Measurements from ENCODE around the gene DDX47.
"Not testable (repeated sequence)": the region's sequence is repeated elsewhere in the genome, so short reads cannot be mapped to it uniquely, and the experiment has no call there.

DDX47 gene

DNA sequence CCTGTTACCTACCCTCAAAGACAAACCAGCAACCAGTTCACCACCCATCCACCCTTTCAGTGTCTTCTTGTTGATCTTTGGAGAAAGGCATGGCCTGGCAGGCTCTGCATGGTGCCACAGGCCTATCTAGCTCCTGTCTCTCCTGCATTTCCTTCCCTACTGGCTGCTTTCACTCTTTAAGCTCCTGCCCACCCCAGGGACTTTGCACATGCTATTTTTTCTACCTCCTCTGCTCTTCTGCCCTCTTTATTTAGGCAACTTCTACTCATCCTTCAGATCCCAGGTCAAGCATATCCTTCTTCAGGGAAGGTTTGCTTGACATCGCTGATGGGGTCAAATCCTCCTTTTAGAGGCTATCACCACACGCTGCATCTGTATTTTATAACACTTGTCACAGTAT is 51.1 kb downstream of the DDX47 start:
- no peak for DNase-seq
- H3K27ac Mint-ChIP-seq, result no peak overlapping the region
- H3K36me3 Mint-ChIP-seq (ENCODE audit: low read depth), result peaks cover 40% of the 10 kb centered on the region

DNA sequence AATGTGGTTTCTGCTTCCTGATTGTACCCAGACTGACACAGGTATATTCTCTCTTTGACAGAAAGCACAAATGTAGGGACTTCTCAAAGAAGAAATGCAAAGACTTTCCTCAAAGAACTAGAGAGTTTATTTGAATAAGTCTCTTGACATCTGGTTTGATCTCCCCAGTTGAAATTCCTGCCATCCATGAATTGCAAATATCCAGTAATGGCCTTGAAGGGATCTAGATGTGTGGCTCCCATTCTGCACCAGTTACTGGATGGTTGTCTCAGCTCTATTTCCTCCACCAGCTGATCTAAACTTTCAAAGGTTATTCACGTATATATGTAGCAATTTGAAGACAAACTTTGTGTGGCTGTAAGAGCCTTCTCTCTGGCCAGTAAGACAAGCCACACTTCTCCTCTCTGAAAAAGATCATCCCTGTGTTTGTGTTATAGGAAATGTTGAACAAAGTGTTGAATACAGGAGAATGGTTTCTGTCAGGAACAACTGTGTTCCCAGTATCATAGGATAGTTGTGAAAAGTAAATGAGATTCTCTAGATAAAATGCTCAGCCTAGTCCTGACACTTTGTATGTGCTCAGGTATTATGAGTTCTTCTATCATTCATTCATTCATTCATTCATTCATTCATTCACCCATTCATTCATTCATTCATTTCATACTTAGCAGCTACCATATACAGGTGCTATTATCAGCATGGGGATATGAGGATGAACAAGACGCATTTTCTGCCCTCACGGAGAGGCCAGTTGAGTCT is 55.5 kb downstream of the DDX47 start:
- H3K4me3 Mint-ChIP-seq, result no peak overlapping the region
- H3K4me1 Mint-ChIP-seq (ENCODE audit: low read depth), result no peaks in the 10 kb centered on the region
- peaks cover 15% of the 10 kb centered on the region for H3K36me3 Mint-ChIP-seq (ENCODE audit: low read depth)
- no peaks in the 10 kb centered on the region for H3K9me3 Mint-ChIP-seq
- no peak overlapping the region for H3K27ac Mint-ChIP-seq
- H3K27me3 Mint-ChIP-seq, result no peaks in the 10 kb centered on the region
- DNase-seq, result no peak

More for the DNA sequence above, 51.1 kb downstream of the DDX47 start:
- H3K27me3 Mint-ChIP-seq, result no peaks in the 10 kb centered on the region
- no peak overlapping the region for H3K4me3 Mint-ChIP-seq
- no peaks in the 10 kb centered on the region for H3K9me3 Mint-ChIP-seq
- H3K4me1 Mint-ChIP-seq (ENCODE audit: low read depth), result no peaks in the 10 kb centered on the region

- no peak for DNase-seq
- Mint-ChIP-seq H3K4me3 (no peak overlapping the region), H3K9me3 (no peaks in the 10 kb centered on the region), H3K27me3 (no peaks in the 10 kb centered on the region), H3K4me1 (ENCODE audit: low read depth) (no peaks in the 10 kb centered on the region), H3K27ac (no peak overlapping the region), H3K36me3 (ENCODE audit: low read depth) (peaks cover 4% of the 10 kb centered on the region)
Observed at GRCh38 chr12:12870465-12870864, 57.3 kb downstream of the DDX47 start.

- Mint-ChIP-seq H3K9me3 (no peaks in the 10 kb centered on the region), H3K27ac (no peak overlapping the region)
Observed at GRCh38 chr12:12871587-12872138, 58.5 kb downstream of the DDX47 start.

DNA sequence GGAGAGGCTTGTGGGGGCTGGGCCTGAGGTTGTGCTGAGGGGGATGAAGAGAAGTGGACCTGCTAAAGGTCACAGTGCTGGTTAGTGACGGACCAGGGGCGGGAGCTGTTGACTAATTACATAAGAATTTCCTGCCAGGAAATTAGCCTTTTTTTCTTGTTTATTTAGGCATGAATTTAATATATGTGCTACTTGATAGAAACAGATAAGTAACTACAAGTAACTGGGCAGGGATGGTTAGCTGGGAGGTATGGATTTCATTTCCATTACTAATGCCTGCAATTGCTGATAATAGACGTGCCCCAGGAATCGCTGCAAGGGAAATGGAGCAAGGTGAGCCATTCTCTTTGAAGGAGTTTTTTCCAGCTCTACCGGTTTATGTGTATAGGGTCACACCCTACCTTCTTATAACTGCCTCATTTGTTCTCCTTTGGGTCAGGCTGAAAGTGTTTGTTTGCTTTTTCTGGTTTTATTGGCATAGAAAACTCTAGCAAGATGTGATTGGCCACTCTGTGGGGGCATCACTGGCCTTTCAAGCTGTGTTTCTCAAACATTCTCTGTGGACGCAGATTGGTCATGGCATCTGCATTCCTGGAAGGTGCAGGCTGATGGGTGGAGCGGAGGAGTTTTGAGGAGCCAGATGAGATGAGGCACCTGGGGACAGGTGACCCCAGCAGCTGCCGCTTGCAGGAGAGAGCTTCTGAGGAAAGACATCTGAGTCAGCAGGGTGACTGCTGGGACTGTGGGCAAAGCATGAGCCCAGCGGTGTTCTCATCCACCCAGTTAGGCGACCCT is 59.2 kb downstream of the DDX47 start:
- Mint-ChIP-seq H3K36me3 (ENCODE audit: low read depth) (peaks cover 6% of the 10 kb centered on the region), H3K9me3 (no peaks in the 10 kb centered on the region), H3K4me3 (no peak overlapping the region), H3K27me3 (no peaks in the 10 kb centered on the region), H3K4me1 (ENCODE audit: low read depth) (no peaks in the 10 kb centered on the region), H3K27ac (no peak overlapping the region)
- DNase-seq, result no peak

More at GRCh38 chr12:12871587-12872138, 58.5 kb downstream of the DDX47 start:
- no peak for DNase-seq
- Mint-ChIP-seq H3K4me3 (no peak overlapping the region), H3K4me1 (ENCODE audit: low read depth) (no peaks in the 10 kb centered on the region), H3K27me3 (no peaks in the 10 kb centered on the region), H3K36me3 (ENCODE audit: low read depth) (peaks cover 6% of the 10 kb centered on the region)

GRCh38 chr12:12872934-12873275 is 59.8 kb downstream of the DDX47 start:
- Mint-ChIP-seq H3K4me1 (ENCODE audit: low read depth) (no peaks in the 10 kb centered on the region), H3K27me3 (no peaks in the 10 kb centered on the region), H3K27ac (no peak overlapping the region), H3K4me3 (no peak overlapping the region), H3K36me3 (ENCODE audit: low read depth) (peaks cover 6% of the 10 kb centered on the region), H3K9me3 (no peaks in the 10 kb centered on the region)
- DNase-seq, result no peak

- no peaks in the 10 kb centered on the region for H3K4me1 Mint-ChIP-seq (ENCODE audit: low read depth)
- no peak for DNase-seq
- no peaks in the 10 kb centered on the region for H3K27me3 Mint-ChIP-seq
- H3K36me3 Mint-ChIP-seq (ENCODE audit: low read depth), result peaks cover 6% of the 10 kb centered on the region
- no peak overlapping the region for H3K4me3 Mint-ChIP-seq
- no peak overlapping the region for H3K27ac Mint-ChIP-seq
- H3K9me3 Mint-ChIP-seq, result no peaks in the 10 kb centered on the region
Observed at GRCh38 chr12:12874029-12874428, 60.9 kb downstream of the DDX47 start.

- not testable (repeated sequence) for H3K4me1 Mint-ChIP-seq (ENCODE audit: low read depth); H3K27ac Mint-ChIP-seq; H3K36me3 Mint-ChIP-seq (ENCODE audit: low read depth); DNase-seq; H3K9me3 Mint-ChIP-seq; H3K4me3 Mint-ChIP-seq; H3K27me3 Mint-ChIP-seq
Observed at GRCh38 chr12:12875301-12875700, 62.2 kb downstream of the DDX47 start.

DNA sequence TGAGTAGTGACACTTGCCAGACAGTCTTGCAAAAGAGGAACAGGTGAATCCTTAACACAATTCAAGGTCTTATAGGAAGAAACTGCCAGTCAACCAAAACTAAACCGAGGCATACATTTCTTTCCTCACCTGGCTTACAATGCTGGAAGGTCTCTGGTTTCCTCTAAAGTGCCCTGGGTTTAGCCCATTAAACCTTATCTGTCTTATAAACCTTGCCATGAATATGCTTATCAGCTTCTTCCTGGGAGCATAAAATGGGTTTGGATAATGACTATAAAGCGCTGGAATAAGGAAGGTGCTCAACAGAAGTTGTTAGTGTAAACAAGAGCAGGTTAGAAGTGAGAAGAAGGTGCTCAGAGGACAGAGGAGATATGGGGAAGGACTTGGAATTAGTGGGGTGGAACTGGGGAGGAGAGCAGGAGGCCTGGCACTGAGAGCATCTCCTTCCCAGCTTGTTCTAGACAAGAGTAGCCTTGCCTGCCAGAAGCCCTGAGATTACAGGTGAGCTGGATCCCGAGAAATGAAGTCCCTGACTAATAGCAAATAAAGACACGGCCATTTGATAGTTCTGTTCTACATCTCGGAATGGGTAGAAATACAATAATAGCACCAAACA is 64.1 kb downstream of the DDX47 start:
- Mint-ChIP-seq H3K27me3 (peaks cover 7% of the 10 kb centered on the region), H3K9me3 (no peaks in the 10 kb centered on the region), H3K4me3 (no peak overlapping the region), H3K4me1 (ENCODE audit: low read depth) (peaks cover 11% of the 10 kb centered on the region), H3K36me3 (ENCODE audit: low read depth) (peaks cover 2% of the 10 kb centered on the region), H3K27ac (no peak overlapping the region)
- no peak for DNase-seq

DNA sequence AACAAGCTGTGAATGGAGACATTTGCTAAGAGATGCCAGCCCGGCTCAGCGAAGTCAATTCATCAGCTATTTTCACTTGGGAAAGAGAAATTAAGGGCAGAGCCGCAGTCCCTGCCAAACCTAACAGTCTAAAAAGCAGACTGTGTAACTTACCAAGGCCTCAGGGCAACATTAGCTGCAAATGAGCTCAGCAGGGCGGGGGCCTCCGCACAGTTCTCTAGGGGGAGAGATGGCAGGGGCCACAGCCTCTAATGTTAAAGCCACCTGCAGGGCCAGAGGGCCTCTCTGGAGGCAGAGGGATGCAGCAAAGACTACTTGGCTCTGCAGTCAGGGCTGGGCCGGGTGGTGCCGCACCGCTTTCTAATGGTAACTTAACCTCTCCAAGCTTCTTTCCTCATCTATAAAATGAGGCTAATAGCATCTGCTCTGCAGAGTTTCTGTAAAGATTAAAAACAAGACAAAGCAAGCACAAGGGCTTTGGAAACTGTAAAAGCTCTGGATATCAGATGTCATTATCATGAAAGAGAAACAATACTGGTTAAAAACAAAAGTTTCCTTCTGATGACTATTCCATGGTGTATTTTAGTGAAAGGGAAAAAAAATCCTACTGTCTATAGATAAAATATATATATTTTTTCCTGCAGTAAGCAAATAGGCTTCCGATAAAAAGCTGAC is 64.8 kb downstream of the DDX47 start:
- Mint-ChIP-seq H3K9me3 (no peaks in the 10 kb centered on the region), H3K4me1 (ENCODE audit: low read depth) (peaks cover 11% of the 10 kb centered on the region), H3K27me3 (peaks cover 7% of the 10 kb centered on the region), H3K4me3 (no peak overlapping the region), H3K36me3 (ENCODE audit: low read depth) (peaks cover 2% of the 10 kb centered on the region), H3K27ac (no peak overlapping the region)
- no peak for DNase-seq

Measured in activated T-cell treated with anti-CD3 and anti-CD28 coated beads, Interleukin-2, amount 50 U/mL, for 24 hours (primary cell).